Type B pancreatic cell (in vitro differentiated cells): ENCODE results near the gene TYW5. TPM values are rescaled to one million over a fixed set of nuclear protein-coding genes. Genes with fewer than 3 reads are reported as not detected.
A peak's percentile ranks its signal among the peaks of the same experiment; 100 is the strongest.

ENCODE experiments used
- DNase-seq: peaks from one replicate; pipeline ENCODE4 v3.0.0; 2021; ENCODE audit warnings: mixed read lengths; ENCODE audit not compliant: unreplicated experiment; ENCODE audit errors: extremely low spot score
- H3K27ac Mint-ChIP-seq: 2 replicates; pipeline ENCODE4 v1.8.0; 2021; ENCODE audit warnings: mild to moderate bottlenecking, mixed read lengths
- H3K27me3 Mint-ChIP-seq: 2 replicates; pipeline ENCODE4 v1.8.0; 2021; ENCODE audit warnings: mixed read lengths
- H3K36me3 Mint-ChIP-seq: 2 replicates; pipeline ENCODE4 v1.8.0; 2021; ENCODE audit warnings: mixed read lengths
- H3K4me1 Mint-ChIP-seq: one replicate; pipeline ENCODE4 v1.8.0; 2021; ENCODE audit warnings: mixed read lengths; ENCODE audit not compliant: unreplicated experiment
- H3K4me3 Mint-ChIP-seq: 2 replicates; pipeline ENCODE4 v1.8.0; 2021; ENCODE audit warnings: mild to moderate bottlenecking, mixed read lengths
- H3K9me3 Mint-ChIP-seq: 2 replicates; pipeline ENCODE4 v1.8.0; 2021; ENCODE audit warnings: mixed read lengths
- total RNA-seq: library from RNA; stranded (reverse); gene quantifications from 2 replicates; pipeline ENCODE4 v1.2.1, GENCODE V29; 2021; ENCODE audit warnings: low replicate concordance
- TF ChIP-seq, protein P1 (sequence below): fragments of 200-600 bp; sonication (generic); conservative IDR thresholded peaks from 2 replicates; pipeline ENCODE4 v1.5.0; 2021; ENCODE audit warnings: antibody characterized with exemption, mild to moderate bottlenecking

TYW5 gene
- total RNA-seq, 1 donor from 2014 or later = 11.0 TPM

GRCh38 chr2:199982126-199982843 is 27.0 kb upstream of the TYW5 start:
- TF ChIP-seq, protein P1, sequence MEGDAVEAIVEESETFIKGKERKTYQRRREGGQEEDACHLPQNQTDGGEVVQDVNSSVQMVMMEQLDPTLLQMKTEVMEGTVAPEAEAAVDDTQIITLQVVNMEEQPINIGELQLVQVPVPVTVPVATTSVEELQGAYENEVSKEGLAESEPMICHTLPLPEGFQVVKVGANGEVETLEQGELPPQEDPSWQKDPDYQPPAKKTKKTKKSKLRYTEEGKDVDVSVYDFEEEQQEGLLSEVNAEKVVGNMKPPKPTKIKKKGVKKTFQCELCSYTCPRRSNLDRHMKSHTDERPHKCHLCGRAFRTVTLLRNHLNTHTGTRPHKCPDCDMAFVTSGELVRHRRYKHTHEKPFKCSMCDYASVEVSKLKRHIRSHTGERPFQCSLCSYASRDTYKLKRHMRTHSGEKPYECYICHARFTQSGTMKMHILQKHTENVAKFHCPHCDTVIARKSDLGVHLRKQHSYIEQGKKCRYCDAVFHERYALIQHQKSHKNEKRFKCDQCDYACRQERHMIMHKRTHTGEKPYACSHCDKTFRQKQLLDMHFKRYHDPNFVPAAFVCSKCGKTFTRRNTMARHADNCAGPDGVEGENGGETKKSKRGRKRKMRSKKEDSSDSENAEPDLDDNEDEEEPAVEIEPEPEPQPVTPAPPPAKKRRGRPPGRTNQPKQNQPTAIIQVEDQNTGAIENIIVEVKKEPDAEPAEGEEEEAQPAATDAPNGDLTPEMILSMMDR = no peak
- H3K9me3 Mint-ChIP-seq = no peaks in the 10 kb centered on the region
- peaks cover 28% of the 10 kb centered on the region for H3K4me1 Mint-ChIP-seq
- H3K27me3 Mint-ChIP-seq = no peaks in the 10 kb centered on the region
- no peaks in the 10 kb centered on the region for H3K36me3 Mint-ChIP-seq
- no peak for DNase-seq
- no peak overlapping the region for H3K4me3 Mint-ChIP-seq
- H3K27ac Mint-ChIP-seq = no peak overlapping the region

DNA sequence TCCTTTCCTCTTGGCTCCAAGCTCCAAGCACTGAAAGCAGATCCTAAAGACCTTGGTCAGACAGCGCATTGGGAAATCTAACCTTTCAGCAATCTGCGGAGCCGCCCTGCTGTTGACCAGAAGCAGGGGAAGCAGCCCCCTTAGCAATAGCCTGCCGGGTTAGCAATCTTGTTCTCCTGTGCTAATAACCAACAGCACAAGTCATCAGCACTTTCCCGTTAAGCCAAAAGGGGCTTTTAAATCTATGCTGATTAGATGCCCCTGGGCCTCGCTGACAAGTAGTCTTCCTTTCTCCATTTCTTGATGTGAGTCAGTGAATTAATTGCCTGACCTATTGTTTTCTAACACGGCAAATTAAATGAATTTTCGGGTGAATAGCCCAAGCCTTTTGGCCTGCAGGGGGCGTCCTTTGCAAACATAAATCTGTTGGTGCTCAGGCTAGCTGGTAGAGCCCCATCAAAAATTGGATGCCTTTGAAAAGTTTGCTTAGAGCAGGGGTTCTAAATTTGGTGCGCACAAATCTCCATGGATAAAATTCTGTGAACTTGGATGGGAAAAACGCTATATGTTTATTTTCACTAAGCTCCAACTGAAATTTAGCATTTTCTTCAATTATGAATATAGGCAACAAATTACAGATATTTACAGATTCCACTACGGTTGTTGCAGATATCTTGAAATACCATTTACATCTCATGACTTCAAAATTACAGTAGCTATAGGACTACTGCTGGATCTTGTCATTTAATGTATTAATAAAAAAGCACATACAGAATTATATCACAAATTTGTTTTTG is 24.7 kb upstream of the TYW5 start:
- H3K9me3 Mint-ChIP-seq = no peaks in the 10 kb centered on the region
- no peaks in the 10 kb centered on the region for H3K36me3 Mint-ChIP-seq
- H3K4me1 Mint-ChIP-seq = peaks cover 24% of the 10 kb centered on the region
- H3K27ac Mint-ChIP-seq = no peak overlapping the region
- TF ChIP-seq, protein P1 = peak; percentile 98
- no peaks in the 10 kb centered on the region for H3K27me3 Mint-ChIP-seq
- DNase-seq = peak; percentile 85
- H3K4me3 Mint-ChIP-seq = peak overlapping the region; percentile 73

DNA sequence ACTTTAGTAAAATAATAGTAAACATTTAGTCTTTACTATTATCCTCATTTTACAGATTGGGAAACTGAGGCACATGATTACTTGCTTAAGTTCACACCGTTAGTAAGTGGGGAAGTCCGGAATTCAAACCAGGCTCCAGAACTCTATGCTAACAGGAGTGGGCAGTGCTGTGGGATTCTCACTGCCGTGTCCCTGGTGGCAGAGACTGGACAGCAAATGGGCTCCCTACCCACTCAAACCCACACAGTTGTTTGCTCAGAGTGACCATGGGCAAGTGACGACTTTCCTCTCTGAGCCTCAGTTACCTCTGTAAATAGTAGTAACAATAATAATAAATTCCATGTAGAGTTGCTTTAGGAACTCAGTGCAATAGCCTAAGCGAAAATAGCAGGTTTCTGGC is 24.1 kb upstream of the TYW5 start:
- Mint-ChIP-seq H3K27ac (no peak overlapping the region), H3K9me3 (no peaks in the 10 kb centered on the region), H3K4me3 (no peak overlapping the region), H3K36me3 (no peaks in the 10 kb centered on the region), H3K27me3 (no peaks in the 10 kb centered on the region), H3K4me1 (peaks cover 24% of the 10 kb centered on the region)
- TF ChIP-seq, protein P1 = no peak
- no peak for DNase-seq

- DNase-seq = no peak
- peak overlapping the region; percentile 45 for H3K27ac Mint-ChIP-seq
- TF ChIP-seq, protein P1 = no peak
- H3K27me3 Mint-ChIP-seq = no peaks in the 10 kb centered on the region
- peak overlapping the region; percentile 5 for H3K4me3 Mint-ChIP-seq
- H3K36me3 Mint-ChIP-seq = no peaks in the 10 kb centered on the region
- peaks cover 19% of the 10 kb centered on the region for H3K4me1 Mint-ChIP-seq
- H3K9me3 Mint-ChIP-seq = no peaks in the 10 kb centered on the region
Observed at GRCh38 chr2:199977984-199978415, 22.7 kb upstream of the TYW5 start.

GRCh38 chr2:199975273-199975895 is 20.1 kb upstream of the TYW5 start:
- Mint-ChIP-seq H3K4me3 (no peak overlapping the region), H3K36me3 (no peaks in the 10 kb centered on the region), H3K27ac (no peak overlapping the region), H3K4me1 (peaks cover 19% of the 10 kb centered on the region), H3K27me3 (no peaks in the 10 kb centered on the region), H3K9me3 (no peaks in the 10 kb centered on the region)
- DNase-seq = no peak
- TF ChIP-seq, protein P1 = no peak
